Motor neuron (in vitro differentiated cells): ENCODE results near the gene BORCS6. TPM values are rescaled to one million over a fixed set of nuclear protein-coding genes. Genes with fewer than 3 reads are reported as not detected.
"Not testable (repeated sequence)": the region's sequence is repeated elsewhere in the genome, so short reads cannot be mapped to it uniquely, and the experiment has no call there.

Experiments used
- ATAC-seq, 8 experiments: fragments of 200-7000 bp; cut with Tn5 transposase; replicated peaks in 6 of 8; 2 replicates each; pipeline ENCODE4 v1.8.0; 2021; ENCODE audit warnings: mild to moderate bottlenecking in 8 of 8, moderate library complexity in 8 of 8
- H3K27ac ChIP-seq, 2 donors: fragments of 250-450 bp; sonication (Bioruptor Pico); 2 replicates each; pipeline ENCODE4 v1.9.0; 2021; ENCODE audit warnings: antibody characterized with exemption in 2 of 2, mild to moderate bottlenecking in 2 of 2, moderate library complexity in 1 of 2
- H3K4me1 ChIP-seq, 2 donors: fragments of 250-450 bp; sonication (Bioruptor Pico); replicated peaks in 1 of 2; 2 replicates each; pipeline ENCODE4 v1.6.1; 2021; ENCODE audit warnings: antibody characterized with exemption in 2 of 2, mild to moderate bottlenecking in 2 of 2, moderate library complexity in 1 of 2
- H3K4me3 ChIP-seq, 5 donors: fragments of 250-450 bp; sonication (Bioruptor Pico); 2 replicates each; pipeline ENCODE4 v1.9.0; 2021; ENCODE audit warnings: antibody characterized with exemption in 5 of 5, mild to moderate bottlenecking in 5 of 5, moderate library complexity in 4 of 5
- WGBS, 10 experiments: fragments of 450-650 bp; shearing (Covaris generic); methylation state at CpG; one replicate each; pipeline ENCODE4 v1.0.0; 2022; 5-methylcytosine and 5-hydroxymethylcytosine counted together
- in situ Hi-C, 9 experiments: fragments of 400-800 bp; cut with MboI; loops; one replicate each; pipeline ENCODE4 v1.15.0; 2021; ENCODE audit warnings: low sequenced_read_pairs in 9 of 9, low pct_unique_long_range_greater_than_20kb in 2 of 9; ENCODE audit not compliant: unreplicated experiment in 9 of 9
- total RNA-seq, 8 experiments: library from RNA; unstranded; fragments of 300-600 nt; gene quantifications; 2 replicates each; pipeline versions ENCODE4 v1.2.3 to v1.2.4, GENCODE V29; 2022

The BORCS6 gene
- total RNA-seq, 8 experiments from 2014 or later, result 3.5 to 11.1 (median 5.6) TPM

DNA sequence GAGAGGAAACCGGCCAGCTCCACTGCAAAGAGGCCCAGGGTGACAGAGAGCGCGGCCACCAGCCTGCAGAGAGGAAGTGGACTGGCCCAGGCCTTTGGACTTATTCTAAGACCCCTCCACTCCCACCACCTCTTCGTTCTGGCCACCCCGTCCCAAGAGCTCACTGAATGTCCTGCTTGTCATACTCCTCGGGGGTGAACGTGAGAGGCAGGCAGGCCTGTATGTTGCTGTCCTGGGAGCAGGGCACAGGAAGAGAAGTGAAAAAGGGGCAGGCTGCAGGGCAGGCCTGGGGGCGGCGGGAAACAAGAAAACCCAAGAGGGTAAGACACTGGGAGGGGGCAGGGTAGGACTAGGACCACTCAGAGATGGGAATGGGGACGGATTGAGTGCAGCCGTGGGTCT lies 14.2 kb downstream of the BORCS6 start:
- 0 to 40% (median 20%) methylated on average over 1 to 2 of the region's 11 CpGs; no CpG with 5 or more reads in 7 of the 10 experiments for WGBS, 10 experiments
- Histone ChIP-seq H3K4me3 (peak overlapping the region; percentile 35 to 52 (median 41)), H3K4me1 (peaks cover 21 to 27% of the 10 kb centered on the region in 2 donors), H3K27ac (peak overlapping the region; percentile 81 to 86)
- in situ Hi-C loops, result no loop called here
- peak in 4 of 8 experiments; percentile 2 to 24 (median 11) for ATAC-seq

DNA sequence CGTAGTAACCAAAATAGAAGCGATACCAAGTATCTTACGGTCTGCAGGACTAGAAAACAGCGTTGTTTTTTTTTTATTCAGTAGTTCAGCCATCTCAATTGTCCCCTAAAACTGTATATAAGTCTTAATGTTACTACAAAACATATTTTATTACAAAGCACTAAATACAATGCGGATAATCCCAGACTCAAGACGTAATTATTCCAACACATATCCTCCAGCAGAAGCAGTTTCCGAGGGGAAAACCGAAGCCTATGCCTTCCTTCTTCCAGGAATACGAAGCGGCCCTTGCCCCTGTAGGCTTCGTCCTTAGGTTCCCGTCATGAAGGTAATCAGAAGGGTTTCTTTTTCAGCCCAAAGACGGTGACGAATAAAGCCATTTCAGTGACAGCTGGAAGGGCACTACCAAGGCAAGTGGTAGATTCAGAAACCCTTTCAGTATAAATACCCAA lies 16.1 kb downstream of the BORCS6 start:
- peak in 7 of 8 experiments; percentile 1 to 17 (median 4) for ATAC-seq
- WGBS, 10 experiments, result 0 to 10% (median 3%) methylated on average over 2 to 14 of the region's 14 CpGs
- Histone ChIP-seq H3K4me3 (peak overlapping the region; percentile 46 to 65 (median 48)), H3K4me1 (peaks cover 21 to 27% of the 10 kb centered on the region in 2 donors), H3K27ac (peak overlapping the region; percentile 99 to 100)
- in situ Hi-C loops, result no loop called here

DNA sequence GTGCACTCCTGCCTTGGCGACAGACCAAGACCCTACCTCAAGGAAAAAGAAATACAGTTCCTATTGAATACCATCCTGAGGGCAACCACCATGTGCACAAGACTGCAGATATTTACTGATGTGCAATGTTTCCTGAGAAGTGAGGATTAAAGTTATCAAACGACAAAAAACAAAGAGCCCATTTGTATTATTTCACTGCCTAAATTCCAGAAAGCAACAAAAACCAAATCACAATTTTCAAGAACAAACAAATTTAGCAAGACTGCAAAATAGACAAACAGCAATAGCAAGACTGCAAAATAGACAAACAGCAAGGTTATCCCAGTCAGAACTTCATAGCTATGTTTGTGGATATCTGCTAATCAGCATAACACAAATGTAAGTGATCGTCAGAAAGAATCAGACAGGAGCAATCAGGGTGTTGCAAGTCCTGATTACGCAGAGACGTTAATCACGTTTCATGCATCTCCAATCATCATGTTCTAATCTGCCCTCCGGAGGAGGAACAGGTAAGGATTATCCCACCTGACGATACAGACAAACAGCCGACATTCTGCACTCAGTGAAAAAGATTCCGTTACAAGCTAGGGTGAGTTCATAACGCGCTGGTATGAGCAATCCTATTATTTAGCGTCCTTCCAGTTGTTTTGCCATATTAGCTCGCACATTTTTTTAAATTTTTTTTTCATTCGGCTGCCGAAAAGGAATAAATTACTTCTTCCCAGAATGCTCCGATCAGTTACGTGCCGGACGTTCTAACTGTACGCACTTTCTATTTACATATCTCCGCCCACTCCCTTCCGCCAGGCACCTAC lies 16.7 kb downstream of the BORCS6 start:
- peak overlapping the region; percentile 46 to 65 (median 48) for H3K4me3 ChIP-seq
- ATAC-seq, result peak; percentile 69 to 81 (median 76)
- peaks cover 21 to 27% of the 10 kb centered on the region in 2 donors for H3K4me1 ChIP-seq
- WGBS, 10 experiments, result 0 to 8% (median 1%) methylated on average over 10 to 23 of the region's 23 CpGs
- in situ Hi-C loops, result no loop called here
- H3K27ac ChIP-seq, result peak overlapping the region; percentile 99 to 100

DNA sequence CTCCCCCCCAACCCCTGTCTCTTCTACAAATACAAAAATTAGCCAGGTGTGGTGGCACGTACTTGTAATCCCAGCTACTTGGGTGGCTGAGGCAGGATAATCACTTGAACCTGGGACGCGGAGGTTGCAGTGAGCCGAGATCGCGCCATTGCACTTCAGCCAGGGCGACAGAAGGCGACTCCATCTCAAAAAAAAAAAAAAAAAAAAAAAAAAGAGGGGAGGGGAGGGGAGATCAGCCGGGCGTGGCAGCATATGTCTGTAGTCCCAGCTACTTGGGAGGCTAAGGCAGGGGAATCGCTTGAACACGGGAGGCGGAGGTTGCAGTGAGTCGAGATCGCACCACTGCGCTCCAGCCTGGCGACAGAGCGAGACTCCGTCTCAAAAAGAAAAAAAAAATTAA lies 19.8 kb downstream of the BORCS6 start:
- H3K4me1 ChIP-seq, result peaks cover 9 to 12% of the 10 kb centered on the region in 2 donors
- H3K27ac ChIP-seq, H3K4me3 ChIP-seq, in situ Hi-C loops, ATAC-seq: not testable (repeated sequence)
- WGBS, 10 experiments, result 80 to 94% (median 92%) methylated on average over 2 to 13 of the region's 19 CpGs; no CpG with 5 or more reads in 3 of the 10 experiments

DNA sequence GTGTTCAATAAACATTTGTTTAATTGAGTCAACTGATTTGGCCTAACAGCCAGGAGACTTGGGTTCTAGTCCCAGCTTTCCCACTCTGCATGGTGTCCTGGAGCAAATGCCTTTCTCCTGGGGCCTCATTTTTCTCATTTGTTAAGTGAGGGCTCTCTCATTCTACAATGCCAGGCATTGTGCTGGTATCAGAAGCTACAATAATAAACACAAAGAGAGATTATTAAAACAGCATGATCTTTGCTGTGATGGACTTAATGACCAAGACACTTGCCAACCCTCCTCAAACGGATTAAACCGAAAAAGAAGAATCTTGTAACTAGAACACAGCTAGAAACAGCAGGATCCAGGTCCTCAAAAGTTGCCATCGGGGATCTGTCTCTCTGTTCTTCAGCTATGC lies 22.5 kb downstream of the BORCS6 start:
- WGBS, 10 experiments, result 33 to 88% (median 76%) methylated on average over 1 to 3 of the region's 3 CpGs; no CpG with 5 or more reads in 4 of the 10 experiments
- in situ Hi-C loops, result no loop called here
- H3K4me3 ChIP-seq, result no peak overlapping the region
- H3K27ac ChIP-seq, result no peak overlapping the region
- H3K4me1 ChIP-seq, result peaks cover 18 to 20% of the 10 kb centered on the region in 2 donors
- ATAC-seq, result no peak

DNA sequence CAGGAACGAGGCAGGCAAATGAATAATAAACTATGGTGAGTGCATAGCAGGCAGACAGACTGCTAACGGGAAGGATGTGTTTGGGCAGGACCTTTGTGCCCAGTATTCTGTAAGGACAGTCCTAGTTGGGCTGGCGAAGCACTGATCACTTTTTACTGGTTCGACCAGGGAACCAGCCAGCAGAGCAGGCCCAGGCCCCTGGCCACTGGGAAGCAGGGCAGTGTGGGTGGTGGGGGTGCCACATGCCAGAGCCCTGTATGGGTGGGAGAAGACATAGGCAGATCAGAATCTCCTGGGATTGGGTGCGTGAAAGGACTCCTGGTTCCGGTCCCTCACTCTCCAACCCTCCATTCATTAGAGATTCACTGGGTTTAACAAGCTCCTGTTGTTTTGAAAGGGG lies 23.2 kb downstream of the BORCS6 start:
- in situ Hi-C loops, result no loop called here
- 76 to 100% (median 77%) methylated on average over 2 to 5 of the region's 6 CpGs; no CpG with 5 or more reads in 5 of the 10 experiments for WGBS, 10 experiments
- Histone ChIP-seq H3K4me1 (peaks cover 18 to 20% of the 10 kb centered on the region in 2 donors), H3K4me3 (no peak overlapping the region), H3K27ac (no peak overlapping the region)
- no peak for ATAC-seq

DNA sequence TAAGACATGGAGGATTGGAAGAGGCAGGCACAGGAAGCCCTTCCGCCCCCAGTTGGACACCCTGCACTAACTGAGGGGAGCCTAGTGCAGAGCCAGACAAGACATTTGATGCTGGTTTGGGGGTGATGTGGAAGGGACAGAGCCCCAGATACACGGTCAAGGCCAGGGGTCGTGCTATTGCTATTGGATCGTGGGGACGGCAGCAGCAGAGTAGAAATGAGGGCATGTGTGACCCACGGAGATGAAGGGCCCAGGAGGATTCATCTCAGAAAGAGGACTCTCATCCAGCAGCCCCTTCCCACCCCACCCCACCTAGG lies 25.2 kb downstream of the BORCS6 start:
- H3K27ac ChIP-seq, result peak overlapping the region; percentile 99 to 100

DNA sequence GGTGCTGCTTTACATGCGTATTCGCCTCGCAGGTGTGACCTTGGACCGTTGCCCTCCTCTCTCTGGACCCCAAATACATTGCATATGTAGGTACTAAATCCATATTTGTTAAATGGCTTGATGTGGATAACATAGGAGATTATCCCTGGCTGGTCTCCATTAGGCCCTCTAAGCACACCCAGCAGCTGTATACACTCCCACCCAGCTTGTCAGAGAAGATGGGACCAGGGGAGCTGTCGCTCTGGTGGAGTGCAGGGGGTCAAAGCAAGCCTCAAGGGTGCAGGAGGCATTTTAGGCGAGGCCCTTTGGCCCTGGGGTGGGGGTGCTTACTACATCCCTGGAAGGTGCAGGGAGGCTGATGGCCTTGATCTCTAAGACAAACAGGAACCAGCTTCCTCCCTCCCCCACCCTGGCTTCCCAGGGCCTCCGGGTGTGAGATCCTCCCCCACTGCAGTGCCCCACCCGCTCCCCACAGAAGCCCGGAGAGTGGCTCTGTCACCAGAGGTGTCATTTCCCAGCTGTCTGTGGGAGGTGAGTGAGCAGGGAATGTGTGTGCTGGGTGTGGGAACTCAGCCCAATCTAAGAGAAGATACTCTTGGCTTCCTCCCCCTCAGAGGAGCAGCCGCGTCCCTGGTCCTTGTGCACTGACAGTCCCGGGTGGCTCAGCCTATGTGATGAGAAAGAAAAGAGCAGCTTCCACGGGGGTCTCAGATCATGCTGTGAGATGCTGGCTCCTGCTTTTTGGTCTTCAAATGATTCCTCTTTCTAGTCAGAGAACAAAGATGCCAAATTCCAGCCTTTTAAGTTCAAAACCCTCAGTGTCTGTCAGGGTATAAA lies 25.8 kb downstream of the BORCS6 start:
- H3K4me1 ChIP-seq, result peaks cover 18 to 26% of the 10 kb centered on the region in 2 donors
- 10 to 67% (median 35%) methylated on average over 1 to 5 of the region's 13 CpGs; no CpG with 5 or more reads in 3 of the 10 experiments for WGBS, 10 experiments
- in situ Hi-C loops, result no loop called here
- peak; percentile 42 to 82 (median 78) for ATAC-seq
- peak overlapping the region in 2 of 5 donors; percentile 100 for H3K4me3 ChIP-seq
- peak overlapping the region; percentile 99 to 100 for H3K27ac ChIP-seq

More for the DNA sequence above, 25.2 kb downstream of the BORCS6 start:
- Histone ChIP-seq H3K4me1 (peaks cover 18 to 25% of the 10 kb centered on the region in 2 donors), H3K4me3 (no peak overlapping the region)
- 70 to 100% (median 83%) methylated on average over 1 to 6 of the region's 6 CpGs; no CpG with 5 or more reads in 5 of the 10 experiments for whole genome bisulfite sequencing, 10 experiments
- in situ Hi-C loops, result no loop called here
- ATAC-seq, result no peak

DNA sequence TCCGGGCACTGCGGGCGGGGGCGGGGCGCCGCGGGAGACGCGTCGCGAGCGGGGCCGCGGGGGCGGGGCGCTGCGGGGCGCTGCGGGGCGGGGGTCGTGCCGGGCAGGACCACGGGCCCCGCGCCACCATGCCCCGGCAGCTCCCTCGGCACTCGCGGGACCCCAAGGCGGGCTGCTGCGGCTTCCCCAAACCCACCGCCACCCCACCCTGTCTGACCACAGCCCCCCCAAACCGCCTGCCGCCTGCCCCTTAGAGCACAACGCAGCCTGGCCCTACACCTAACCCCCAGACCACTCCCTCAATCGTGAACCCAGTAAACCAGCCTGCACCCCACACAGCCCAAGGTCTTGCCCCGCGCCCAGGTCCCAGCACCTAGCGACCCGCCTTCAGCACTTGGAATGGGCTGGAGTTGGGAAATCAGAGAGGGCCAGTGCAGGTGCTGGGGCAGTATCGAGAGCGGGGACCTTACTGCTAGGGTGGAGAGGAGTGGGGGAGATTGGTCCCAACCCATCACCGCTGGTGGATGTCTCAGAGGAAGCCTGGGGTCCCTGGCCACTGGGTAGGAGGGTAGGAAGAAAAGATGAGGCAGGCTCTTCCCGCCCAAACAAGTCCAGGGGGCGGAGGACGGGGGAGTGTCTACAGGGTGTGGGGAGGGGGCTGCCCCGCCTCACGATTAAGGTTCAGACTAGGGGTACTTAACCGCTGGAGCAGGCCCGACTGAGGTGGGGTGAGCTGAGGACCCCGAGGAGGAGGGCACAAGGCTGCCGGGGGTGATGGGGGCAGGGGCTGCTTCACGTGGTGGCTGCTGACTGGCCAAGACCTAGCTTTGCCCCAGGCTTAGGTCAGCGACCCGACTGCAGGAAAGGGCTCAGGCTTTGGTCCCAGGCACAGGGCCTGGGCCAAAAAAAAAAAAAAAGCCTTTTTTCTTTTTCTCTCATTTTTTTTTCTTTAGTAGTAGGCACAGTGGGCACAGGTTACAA lies 26.7 kb downstream of the BORCS6 start:
- Histone ChIP-seq H3K4me3 (peak overlapping the region; percentile 62 to 100 (median 99)), H3K27ac (peak overlapping the region; percentile 99 to 100), H3K4me1 (peaks cover 18 to 30% of the 10 kb centered on the region in 2 donors)
- WGBS, 10 experiments, result 0% methylated on average over 1 of the region's 55 CpGs; no CpG with 5 or more reads in 9 of the 10 experiments
- peak; percentile 2 to 30 (median 24) for ATAC-seq
- in situ Hi-C loops, result no loop called here

DNA sequence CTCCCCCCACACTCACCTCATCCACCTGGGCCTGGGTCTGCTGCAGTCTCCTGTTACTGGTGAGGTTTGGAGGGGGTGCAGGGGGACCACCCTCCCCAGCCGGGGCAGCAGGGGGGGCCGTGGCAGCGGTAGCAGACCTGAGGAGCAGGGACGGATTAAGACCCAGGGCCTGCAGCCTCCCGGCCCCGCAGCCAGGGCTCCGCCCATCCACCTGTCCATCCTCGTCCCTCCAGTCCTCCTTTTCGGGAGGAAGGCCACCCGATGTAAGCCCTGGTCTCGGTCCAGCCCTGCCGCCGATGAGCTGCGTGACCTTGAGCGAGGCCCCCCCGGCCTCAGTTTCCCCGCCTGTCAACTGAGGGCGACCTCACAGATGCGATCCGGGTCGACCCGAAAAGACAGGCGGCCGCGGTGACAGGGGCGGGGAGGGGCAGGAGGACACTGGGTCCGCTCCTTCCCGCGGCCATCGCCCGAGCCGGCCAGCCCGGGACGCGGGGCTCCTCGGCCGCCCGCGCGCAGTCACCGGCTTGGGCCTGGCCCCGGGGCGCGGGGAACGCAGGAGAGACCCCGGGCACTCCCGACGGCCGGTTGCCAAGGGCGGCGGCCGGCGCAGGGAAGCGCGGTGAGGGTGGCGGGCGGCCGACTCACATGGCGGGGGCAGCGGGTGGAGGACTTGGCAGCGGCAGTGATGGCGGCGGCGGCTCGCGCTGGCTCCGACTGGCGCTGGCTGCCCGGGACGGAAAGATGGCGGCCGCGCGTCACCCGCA lies 27.6 kb downstream of the BORCS6 start, which contains the start of gene VAMP2:
Gene VAMP2, minus strand, starts transcription at position 716 of the 764 bp plus-strand sequence. Its CDS starts 69 bp downstream, at position 647.
- Histone ChIP-seq H3K4me3 (peak within 1 kb of the TSS; percentile 62 to 100 (median 99)), H3K27ac (peak within 1 kb of the TSS; percentile 99 to 100), H3K4me1 (peaks cover 18 to 30% of the 10 kb centered on the region in 2 donors)
- ATAC-seq, result peak; percentile 53 to 76 (median 63)
- in situ Hi-C loops, result no loop called here
- WGBS, 10 experiments, result 0 to 3% methylated on average over 5 to 6 of the region's 75 CpGs; no CpG with 5 or more reads in 8 of the 10 experiments
